Suppressor macrophage treated with lipopolysaccharide for 4 hours (primary cell): ENCODE measurements around the gene LRRC74B.
A peak's percentile ranks its signal among the peaks of the same experiment; 100 is the strongest.
"Not testable (repeated sequence)": the region's sequence is repeated elsewhere in the genome, so short reads cannot be mapped to it uniquely, and the experiment has no call there.

Source experiments
- DNase-seq: peaks from one replicate; pipeline ENCODE4 v3.0.0-alpha.2; 2020

LRRC74B gene

GRCh38 chr22:21077884-21078508, 32.2 kb downstream of the LRRC74B start:
- DNase-seq = no peak

GRCh38 chr22:21078916-21079315, 33.2 kb downstream of the LRRC74B start:
- DNase-seq = no peak

GRCh38 chr22:21079493-21079892, 33.7 kb downstream of the LRRC74B start:
- no peak for DNase-seq

- DNase-seq = no peak
Measured at GRCh38 chr22:21080435-21081137, 34.8 kb downstream of the LRRC74B start.

- DNase-seq = no peak
Measured at GRCh38 chr22:21082248-21082647, 36.5 kb downstream of the LRRC74B start.

GRCh38 chr22:21087119-21087518, 41.4 kb downstream of the LRRC74B start:
- no peak for DNase-seq

- DNase-seq = not testable (repeated sequence)
Measured at GRCh38 chr22:21087926-21088325, 42.2 kb downstream of the LRRC74B start.

GRCh38 chr22:21091220-21091619, 45.5 kb downstream of the LRRC74B start:
- DNase-seq = not testable (repeated sequence)

- no peak for DNase-seq
Measured at GRCh38 chr22:21092797-21093554, 47.2 kb downstream of the LRRC74B start.

- DNase-seq = not testable (repeated sequence)
Measured at GRCh38 chr22:21093555-21094137, 47.9 kb downstream of the LRRC74B start.

GRCh38 chr22:21094911-21095772, 49.4 kb downstream of the LRRC74B start:
- no peak for DNase-seq

GRCh38 chr22:21095773-21096107, 50.0 kb downstream of the LRRC74B start:
- DNase-seq = no peak

- DNase-seq = not testable (repeated sequence)
Measured at GRCh38 chr22:21096878-21097277, 51.1 kb downstream of the LRRC74B start.

- DNase-seq = no peak
Measured at GRCh38 chr22:21098099-21098671, 52.4 kb downstream of the LRRC74B start.

GRCh38 chr22:21099578-21099977, 53.8 kb downstream of the LRRC74B start:
- DNase-seq = no peak

- DNase-seq = no peak
Measured at GRCh38 chr22:21100149-21101032, 54.6 kb downstream of the LRRC74B start.

GRCh38 chr22:21101877-21102638, 56.3 kb downstream of the LRRC74B start:
- no peak for DNase-seq

GRCh38 chr22:21102659-21103267, 57.0 kb downstream of the LRRC74B start:
- DNase-seq = peak; percentile 74

- DNase-seq = no peak
Measured at GRCh38 chr22:21103633-21104032, 57.9 kb downstream of the LRRC74B start.

- DNase-seq = no peak
Measured at GRCh38 chr22:21104126-21104691, 58.5 kb downstream of the LRRC74B start.
